CD14-positive monocyte (primary cell): ENCODE results near the gene REPIN1. TPM values are rescaled to one million over a fixed set of nuclear protein-coding genes. Genes with fewer than 3 reads are reported as not detected.

Experiments used
- DNase-seq, 3 donors: peaks; one replicate each; pipeline ENCODE4 v3.0.0-alpha.2; 2011 to 2022
- H2AFZ ChIP-seq: 2 replicates; pipeline ENCODE4 v1.6.0; 2012; ENCODE audit warnings: mild to moderate bottlenecking, low read depth, low read length, inconsistent platforms; ENCODE audit not compliant: insufficient read depth, poor library complexity, severe bottlenecking
- H3K27ac ChIP-seq, 2 donors: 1 replicate in 1 of 2; 2 replicates in 1 of 2; pipeline ENCODE4 v1.5.1; 2012 to 2013; ENCODE audit warnings: low read length in 2 of 2, control low read depth in 1 of 2, inconsistent platforms in 1 of 2, low read depth in 1 of 2, mild to moderate bottlenecking in 1 of 2
- H3K27me3 ChIP-seq, 2 donors: one replicate each; pipeline versions ENCODE4 v1.6.0 to v1.6.1; 2011 to 2013; ENCODE audit warnings: low read length in 2 of 2; ENCODE audit not compliant: control insufficient read depth in 2 of 2, insufficient read depth in 2 of 2
- H3K36me3 ChIP-seq, 2 donors: replicated peaks in 1 of 2; 1 replicate in 1 of 2; 2 replicates in 1 of 2; pipeline versions ENCODE4 v1.5.1 to v1.6.1; 2012 to 2013; ENCODE audit warnings: low read length in 2 of 2, control low read depth in 1 of 2, inconsistent platforms in 1 of 2, mild to moderate bottlenecking in 1 of 2; ENCODE audit not compliant: insufficient read depth in 2 of 2, control insufficient read depth in 1 of 2
- H3K4me1 ChIP-seq, 2 donors: 1 replicate in 1 of 2; 2 replicates in 1 of 2; pipeline versions ENCODE4 v1.5.1 to v1.6.1; 2012 to 2013; ENCODE audit warnings: low read length in 2 of 2, control low read depth in 1 of 2, inconsistent platforms in 1 of 2, mild to moderate bottlenecking in 1 of 2, moderate library complexity in 1 of 2; ENCODE audit not compliant: insufficient read depth in 2 of 2, control insufficient read depth in 1 of 2
- H3K4me2 ChIP-seq: replicated peaks from 2 replicates; pipeline ENCODE3; 2012; ENCODE audit warnings: low read length, moderate library complexity, mild to moderate bottlenecking; ENCODE audit not compliant: poor library complexity, severe bottlenecking; ENCODE audit errors: extremely low read depth
- H3K4me3 ChIP-seq, 3 experiments: fragments of 200-600 bp in 1 of 3; sonication (generic) in 1 of 3; replicated peaks in 1 of 3; 1 replicate in 2 of 3; 2 replicates in 1 of 3; pipeline ENCODE4 v1.5.1; 2011 to 2013; ENCODE audit warnings: low read length in 3 of 3, mild to moderate bottlenecking in 3 of 3, control low read depth in 2 of 3, low read depth in 2 of 3, inconsistent platforms in 1 of 3, moderate library complexity in 1 of 3
- H3K79me2 ChIP-seq: 2 replicates; pipeline ENCODE4 v1.6.0; 2012; ENCODE audit warnings: mild to moderate bottlenecking, control low read depth, inconsistent platforms, low read length, moderate library complexity; ENCODE audit not compliant: insufficient read depth
- H3K9ac ChIP-seq: 2 replicates; pipeline ENCODE4 v1.6.0; 2017; ENCODE audit warnings: low read length, mild to moderate bottlenecking; ENCODE audit not compliant: insufficient read depth, poor library complexity, severe bottlenecking
- H3K9me3 ChIP-seq, 2 donors: replicated peaks in 1 of 2; 1 replicate in 1 of 2; 2 replicates in 1 of 2; pipeline versions ENCODE4 v1.5.1 to v1.6.1; 2012 to 2013; ENCODE audit warnings: low read length in 2 of 2, control low read depth in 1 of 2; ENCODE audit not compliant: control insufficient read depth in 1 of 2, insufficient read depth in 1 of 2
- H4K20me1 ChIP-seq: 2 replicates; pipeline ENCODE4 v1.6.0; 2012; ENCODE audit warnings: mild to moderate bottlenecking, low read length, control low read depth, moderate library complexity; ENCODE audit not compliant: insufficient read depth
- H3K27ac Mint-ChIP-seq, 7 donors: one replicate each; pipeline ENCODE4 v1.8.0; 2020; ENCODE audit warnings: mild to moderate bottlenecking in 7 of 7, mixed read lengths in 7 of 7, moderate library complexity in 6 of 7, inconsistent platforms in 2 of 7
- H3K27me3 Mint-ChIP-seq, 3 donors: one replicate each; pipeline ENCODE4 v1.8.0; 2021 to 2022; ENCODE audit warnings: low read depth in 3 of 3, mild to moderate bottlenecking in 3 of 3, mixed read lengths in 3 of 3, moderate library complexity in 3 of 3, inconsistent platforms in 1 of 3
- H3K36me3 Mint-ChIP-seq, 2 donors: one replicate each; pipeline ENCODE4 v1.8.0; 2020; ENCODE audit warnings: mixed read lengths in 2 of 2, inconsistent platforms in 1 of 2, mild to moderate bottlenecking in 1 of 2
- H3K4me1 Mint-ChIP-seq: one replicate; pipeline ENCODE4 v1.8.0; 2020; ENCODE audit warnings: mild to moderate bottlenecking, mixed read lengths
- H3K4me3 Mint-ChIP-seq, 2 donors: one replicate each; pipeline ENCODE4 v1.8.0; 2020; ENCODE audit warnings: mild to moderate bottlenecking in 2 of 2, mixed read lengths in 2 of 2, moderate library complexity in 1 of 2
- H3K9me3 Mint-ChIP-seq, 7 donors: one replicate each; pipeline ENCODE4 v1.8.0; 2020 to 2022; ENCODE audit warnings: mixed read lengths in 7 of 7, mild to moderate bottlenecking in 6 of 7, moderate library complexity in 6 of 7, inconsistent platforms in 2 of 7
- WGBS: methylation state at CpG from one replicate; pipeline ENCODE4 v1.1.5; 2013; ENCODE audit warnings: missing lambda C conversion rate; ENCODE audit not compliant: insufficient coverage; 5-methylcytosine and 5-hydroxymethylcytosine counted together
- intact Hi-C, 2 donors: fragments of 100-400 bp; cut with micrococcal nuclease; formaldehyde crosslinking; loops; one replicate each; pipeline versions ENCODE4 v1.15.0 to v1.15.1; 2023
- polyA plus RNA-seq, 3 donors: library from polyadenylated mRNA; depleted of rRNA in 1 of 3; unstranded in 2 of 3; stranded (reverse) in 1 of 3; fragments of 300-500 nt in 2 of 3; fragments of >200 nt in 1 of 3; fragmentation: Illumina TruSeq in 2 of 3; gene quantifications; 1 replicate in 2 of 3; 2 replicates in 1 of 3; pipeline ENCODE4 v1.2.3, GENCODE V29; 2012 to 2021
- TF ChIP-seq, protein P1 (sequence below): fragments of 200-600 bp; IDR thresholded peaks from one replicate; pipeline ENCODE4 v1.8.0; 2022; ENCODE audit warnings: antibody characterized with exemption, mild to moderate bottlenecking

Gene REPIN1
- polyA plus RNA-seq, 3 donors, result 32.7 to 42.9 (median 39.0) TPM

DNA sequence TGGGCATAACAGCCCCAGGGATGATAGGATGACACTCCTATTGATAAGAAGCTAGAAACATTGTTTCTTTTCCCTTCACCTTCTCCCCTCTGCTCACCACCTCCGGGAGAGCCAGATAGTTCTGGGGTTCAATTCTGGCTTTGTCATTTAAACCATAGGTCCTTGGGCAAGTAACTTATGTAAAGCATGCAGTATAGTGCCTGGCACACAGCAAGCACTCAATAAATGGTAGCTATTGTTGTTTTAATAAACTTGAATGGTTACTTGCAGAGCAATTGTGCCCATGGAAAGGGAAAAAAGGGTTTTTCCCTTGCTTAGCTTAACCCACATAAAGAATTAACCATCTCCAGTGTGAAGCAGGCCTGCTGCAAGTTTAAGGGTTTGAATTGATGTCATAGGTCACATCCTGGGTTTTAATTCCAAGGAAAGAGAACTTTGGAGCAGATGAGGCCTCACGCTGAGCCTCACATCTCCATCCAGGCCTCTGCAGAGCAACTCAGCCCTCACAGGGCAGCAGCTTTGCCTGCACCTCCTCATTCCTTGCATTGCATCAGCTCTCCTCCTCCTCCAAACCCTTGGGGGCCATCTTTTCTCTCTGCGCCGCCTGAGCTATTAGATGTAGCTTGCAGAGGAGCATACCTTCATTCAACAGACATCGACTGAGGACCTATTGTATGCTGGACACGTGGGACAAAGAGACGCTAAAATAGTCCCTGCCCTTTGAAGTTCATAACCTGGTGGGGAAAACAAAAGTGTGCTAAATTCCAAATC, 33.4 kb downstream of the REPIN1 start:
- Histone ChIP-seq H3K27ac (no peak overlapping the region), H3K9me3 (no peaks in the 10 kb centered on the region), H3K27me3 (no peaks in the 10 kb centered on the region), H4K20me1 (no peaks in the 10 kb centered on the region), H3K4me3 (no peak overlapping the region), H2AFZ (no peak overlapping the region), H3K79me2 (no peaks in the 10 kb centered on the region), H3K4me2 (no peak overlapping the region), H3K36me3 (peaks cover 8 to 17% of the 10 kb centered on the region in 2 donors), H3K4me1 (peaks cover 25 to 31% of the 10 kb centered on the region in 2 donors), H3K9ac (no peak overlapping the region)
- no peak for DNase-seq
- H3K27me3 Mint-ChIP-seq, result peaks cover 1 to 5% (median 3%) of the 10 kb centered on the region in 3 donors
- no peak overlapping the region for H3K4me3 Mint-ChIP-seq
- no peak overlapping the region for H3K27ac Mint-ChIP-seq
- peaks cover 27% of the 10 kb centered on the region for H3K4me1 Mint-ChIP-seq
- intact Hi-C loops, result no loop called here
- TF ChIP-seq, protein P1, sequence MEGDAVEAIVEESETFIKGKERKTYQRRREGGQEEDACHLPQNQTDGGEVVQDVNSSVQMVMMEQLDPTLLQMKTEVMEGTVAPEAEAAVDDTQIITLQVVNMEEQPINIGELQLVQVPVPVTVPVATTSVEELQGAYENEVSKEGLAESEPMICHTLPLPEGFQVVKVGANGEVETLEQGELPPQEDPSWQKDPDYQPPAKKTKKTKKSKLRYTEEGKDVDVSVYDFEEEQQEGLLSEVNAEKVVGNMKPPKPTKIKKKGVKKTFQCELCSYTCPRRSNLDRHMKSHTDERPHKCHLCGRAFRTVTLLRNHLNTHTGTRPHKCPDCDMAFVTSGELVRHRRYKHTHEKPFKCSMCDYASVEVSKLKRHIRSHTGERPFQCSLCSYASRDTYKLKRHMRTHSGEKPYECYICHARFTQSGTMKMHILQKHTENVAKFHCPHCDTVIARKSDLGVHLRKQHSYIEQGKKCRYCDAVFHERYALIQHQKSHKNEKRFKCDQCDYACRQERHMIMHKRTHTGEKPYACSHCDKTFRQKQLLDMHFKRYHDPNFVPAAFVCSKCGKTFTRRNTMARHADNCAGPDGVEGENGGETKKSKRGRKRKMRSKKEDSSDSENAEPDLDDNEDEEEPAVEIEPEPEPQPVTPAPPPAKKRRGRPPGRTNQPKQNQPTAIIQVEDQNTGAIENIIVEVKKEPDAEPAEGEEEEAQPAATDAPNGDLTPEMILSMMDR, result no peak
- H3K9me3 Mint-ChIP-seq, result no peaks in the 10 kb centered on the region
- WGBS, result no CpG with 5 or more reads among the region's 7 CpGs
- H3K36me3 Mint-ChIP-seq, result peaks cover 15 to 17% of the 10 kb centered on the region in 2 donors

DNA sequence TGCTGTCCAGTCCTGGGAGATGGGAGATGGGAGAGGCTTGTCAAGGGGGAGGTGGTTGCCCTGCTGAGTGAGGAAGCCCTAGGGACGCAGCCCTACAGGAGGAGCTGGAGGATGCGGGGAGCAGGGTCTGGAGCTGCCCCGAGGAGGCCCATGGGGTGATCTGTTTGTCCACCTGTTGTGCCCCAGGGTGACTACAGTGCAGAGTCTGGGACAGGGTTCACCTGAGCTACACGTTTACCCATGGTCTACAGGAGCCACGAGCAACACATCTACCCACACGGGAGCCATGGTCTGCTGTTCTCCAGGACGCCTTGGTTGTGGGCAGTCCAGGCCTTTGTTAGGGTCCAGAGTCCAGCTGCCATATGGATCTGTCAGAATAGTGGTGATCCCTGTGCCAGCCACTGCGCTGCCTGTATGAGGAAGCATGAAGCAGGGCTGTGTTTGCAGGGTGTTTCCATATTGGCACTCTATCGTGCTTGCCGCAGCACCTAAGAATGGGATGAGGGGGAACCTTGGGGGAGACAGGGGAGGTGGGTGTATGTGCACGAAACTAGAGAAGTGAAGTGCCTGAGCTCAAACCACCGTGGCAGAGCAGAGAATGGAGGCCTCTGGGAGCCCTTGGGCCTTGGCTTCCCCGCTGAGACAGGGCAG, 34.2 kb downstream of the REPIN1 start:
- H3K4me2 ChIP-seq, result no peak overlapping the region
- H3K4me1 ChIP-seq, result peaks cover 26 to 33% of the 10 kb centered on the region in 2 donors
- H3K27ac Mint-ChIP-seq, result no peak overlapping the region
- no peaks in the 10 kb centered on the region for H4K20me1 ChIP-seq
- no peaks in the 10 kb centered on the region for H3K9me3 Mint-ChIP-seq
- no peak for DNase-seq
- no peak overlapping the region for H3K4me3 ChIP-seq
- no peak overlapping the region for H3K9ac ChIP-seq
- 92% methylated on average over 12 of the region's 13 CpGs for WGBS
- no peak overlapping the region for H3K4me3 Mint-ChIP-seq
- H3K4me1 Mint-ChIP-seq, result peaks cover 30% of the 10 kb centered on the region
- intact Hi-C loops, result no loop called here
- peaks cover 8 to 16% of the 10 kb centered on the region in 2 donors for H3K36me3 ChIP-seq
- TF ChIP-seq, protein P1, result no peak
- H3K36me3 Mint-ChIP-seq, result peaks cover 14 to 19% of the 10 kb centered on the region in 2 donors
- no peak overlapping the region for H3K27ac ChIP-seq
- no peaks in the 10 kb centered on the region for H3K79me2 ChIP-seq
- H3K27me3 ChIP-seq, result no peaks in the 10 kb centered on the region
- peaks cover 1 to 5% (median 3%) of the 10 kb centered on the region in 3 donors for H3K27me3 Mint-ChIP-seq
- H3K9me3 ChIP-seq, result no peaks in the 10 kb centered on the region
- H2AFZ ChIP-seq, result no peak overlapping the region
